ENCODE measurements around the gene TPCN2. TPM values are rescaled to one million over a fixed set of nuclear protein-coding genes. Genes with fewer than 3 reads are reported as not detected.

Gene TPCN2
- polyA plus RNA-seq, 3 donors from 2014 or later, result 4.8 to 7.0 (median 5.0) TPM

- Mint-ChIP-seq H3K27me3 (ENCODE audit: low read depth in 3 of 3) (peaks cover 0 to 2% (median 1%) of the 10 kb centered on the region in 3 donors), H3K36me3 (no peaks in the 10 kb centered on the region), H3K9me3 (no peaks in the 10 kb centered on the region), H3K27ac (no peak overlapping the region), H3K4me1 (no peaks in the 10 kb centered on the region), H3K4me3 (no peak overlapping the region)
- DNase-seq, result no peak
Observed at GRCh38 chr11:69037074-69037473, 11.7 kb upstream of the TPCN2 start.

- H3K4me3 Mint-ChIP-seq, result no peak overlapping the region
- DNase-seq, result no peak
Observed at GRCh38 chr11:69037544-69037943, 11.2 kb upstream of the TPCN2 start.

GRCh38 chr11:69039501-69039900 is 9.2 kb upstream of the TPCN2 start:
- Mint-ChIP-seq H3K36me3 (no peaks in the 10 kb centered on the region), H3K4me3 (no peak overlapping the region)

More at GRCh38 chr11:69037544-69037943, 11.2 kb upstream of the TPCN2 start:
- Mint-ChIP-seq H3K4me1 (no peaks in the 10 kb centered on the region), H3K27ac (no peak overlapping the region), H3K9me3 (no peaks in the 10 kb centered on the region), H3K27me3 (ENCODE audit: low read depth in 3 of 3) (peaks cover 0 to 2% (median 1%) of the 10 kb centered on the region in 3 donors), H3K36me3 (no peaks in the 10 kb centered on the region)

GRCh38 chr11:69040051-69040450 is 8.7 kb upstream of the TPCN2 start:
- Mint-ChIP-seq H3K4me3 (no peak overlapping the region), H3K27me3 (ENCODE audit: low read depth in 3 of 3) (peaks cover 1 to 7% (median 7%) of the 10 kb centered on the region in 3 donors), H3K36me3 (no peaks in the 10 kb centered on the region), H3K27ac (peak overlapping the region in 1 of 6 donors; percentile 27), H3K4me1 (no peaks in the 10 kb centered on the region), H3K9me3 (no peaks in the 10 kb centered on the region)
- no peak for DNase-seq

More at GRCh38 chr11:69039501-69039900, 9.2 kb upstream of the TPCN2 start:
- DNase-seq, result no peak
- no peaks in the 10 kb centered on the region for H3K4me1 Mint-ChIP-seq
- peaks cover 1 to 7% (median 7%) of the 10 kb centered on the region in 3 donors for H3K27me3 Mint-ChIP-seq (ENCODE audit: low read depth in 3 of 3)
- H3K27ac Mint-ChIP-seq, result peak overlapping the region in 1 of 6 donors; percentile 27
- no peaks in the 10 kb centered on the region for H3K9me3 Mint-ChIP-seq

- peaks cover 1 to 7% (median 7%) of the 10 kb centered on the region in 3 donors for H3K27me3 Mint-ChIP-seq (ENCODE audit: low read depth in 3 of 3)
- no peaks in the 10 kb centered on the region for H3K4me1 Mint-ChIP-seq
- DNase-seq, result no peak
- no peak overlapping the region for H3K27ac Mint-ChIP-seq
- no peaks in the 10 kb centered on the region for H3K36me3 Mint-ChIP-seq
- no peaks in the 10 kb centered on the region for H3K9me3 Mint-ChIP-seq
- H3K4me3 Mint-ChIP-seq, result no peak overlapping the region
Observed at GRCh38 chr11:69040581-69041260, 8.0 kb upstream of the TPCN2 start.

- Mint-ChIP-seq H3K36me3 (no peaks in the 10 kb centered on the region), H3K4me1 (no peaks in the 10 kb centered on the region), H3K9me3 (no peaks in the 10 kb centered on the region), H3K27ac (no peak overlapping the region), H3K4me3 (no peak overlapping the region), H3K27me3 (ENCODE audit: low read depth in 3 of 3) (peaks cover 1 to 7% (median 5%) of the 10 kb centered on the region in 3 donors)
- no peak for DNase-seq
Observed at GRCh38 chr11:69041516-69041915, 7.2 kb upstream of the TPCN2 start.

GRCh38 chr11:69044111-69045013 is 4.4 kb upstream of the TPCN2 start:
- no peak for DNase-seq

GRCh38 chr11:69048031-69048693 is 570 bp upstream of the TPCN2 start:
- Mint-ChIP-seq H3K36me3 (no peaks in the 10 kb centered on the region), H3K4me1 (peaks cover 18 to 24% of the 10 kb centered on the region in 2 donors), H3K4me3 (peak overlapping the region; percentile 73 to 81 (median 75)), H3K27ac (peak overlapping the region; percentile 73 to 86 (median 82)), H3K9me3 (no peaks in the 10 kb centered on the region), H3K27me3 (ENCODE audit: low read depth in 3 of 3) (peaks cover 0 to 5% (median 3%) of the 10 kb centered on the region in 3 donors)
- DNase-seq, result no peak

More at GRCh38 chr11:69044111-69045013, 4.4 kb upstream of the TPCN2 start:
- Mint-ChIP-seq H3K27me3 (ENCODE audit: low read depth in 3 of 3) (peaks cover 1 to 7% (median 5%) of the 10 kb centered on the region in 3 donors), H3K27ac (peak overlapping the region in 1 of 6 donors; percentile 20), H3K9me3 (no peaks in the 10 kb centered on the region), H3K4me3 (no peak overlapping the region), H3K4me1 (peaks cover 4 to 9% of the 10 kb centered on the region in 2 donors), H3K36me3 (no peaks in the 10 kb centered on the region)

GRCh38 chr11:69049490-69049867 is 747 bp downstream of the TPCN2 start:
- Mint-ChIP-seq H3K27me3 (ENCODE audit: low read depth in 3 of 3) (no peaks in the 10 kb centered on the region), H3K4me1 (peaks cover 20 to 24% of the 10 kb centered on the region in 2 donors)
- peak in 1 of 3 donors; percentile 14 for DNase-seq

GRCh38 chr11:69050592-69051380 is 2.1 kb downstream of the TPCN2 start:
- H3K27me3 Mint-ChIP-seq (ENCODE audit: low read depth in 3 of 3), result no peaks in the 10 kb centered on the region
- DNase-seq, result no peak
- H3K36me3 Mint-ChIP-seq, result no peaks in the 10 kb centered on the region
- peak overlapping the region in 5 of 6 donors; percentile 51 to 70 (median 64) for H3K27ac Mint-ChIP-seq
- H3K4me3 Mint-ChIP-seq, result peak overlapping the region; percentile 23 to 81 (median 43)
- peaks cover 27 to 29% of the 10 kb centered on the region in 2 donors for H3K4me1 Mint-ChIP-seq
- H3K9me3 Mint-ChIP-seq, result no peaks in the 10 kb centered on the region

More at GRCh38 chr11:69049490-69049867, 747 bp downstream of the TPCN2 start:
- H3K9me3 Mint-ChIP-seq, result no peaks in the 10 kb centered on the region
- H3K4me3 Mint-ChIP-seq, result peak overlapping the region; percentile 75 to 82 (median 80)
- H3K27ac Mint-ChIP-seq, result peak overlapping the region; percentile 71 to 89 (median 84)
- H3K36me3 Mint-ChIP-seq, result no peaks in the 10 kb centered on the region

- H3K36me3 Mint-ChIP-seq, result no peaks in the 10 kb centered on the region
- H3K27ac Mint-ChIP-seq, result peak overlapping the region in 5 of 6 donors; percentile 55 to 74 (median 64)
- peaks cover 0 to 4% (median 0%) of the 10 kb centered on the region in 3 donors for H3K27me3 Mint-ChIP-seq (ENCODE audit: low read depth in 3 of 3)
- H3K4me1 Mint-ChIP-seq, result peaks cover 34 to 37% of the 10 kb centered on the region in 2 donors
- no peaks in the 10 kb centered on the region for H3K9me3 Mint-ChIP-seq
- DNase-seq, result no peak
- H3K4me3 Mint-ChIP-seq, result peak overlapping the region in 2 of 5 donors; percentile 80 to 81
Observed at GRCh38 chr11:69051381-69052342, 2.9 kb downstream of the TPCN2 start.

All from immature natural killer cell (primary cell).